Measurements from ENCODE around the gene CDC42EP5.

CDC42EP5 gene

GRCh38 chr19:54420068-54420382 lies 53.1 kb downstream of the CDC42EP5 start:
- no peaks in the 10 kb centered on the region for H4K20me1 ChIP-seq (ENCODE audit: control insufficient read depth, insufficient read depth, low read depth, low read length)
- no peaks in the 10 kb centered on the region for H3K79me2 ChIP-seq (ENCODE audit: control insufficient read depth, low read length)
- no peaks in the 10 kb centered on the region; the same call in 1 of the 2 replicates for H3K9me3 ChIP-seq (ENCODE audit: control insufficient read depth, insufficient read depth, low read length)
- H3F3A ChIP-seq (ENCODE audit: control insufficient read depth, insufficient read depth): no peaks in the 10 kb centered on the region
- no peak overlapping the region for H3K4me2 ChIP-seq (ENCODE audit: low read length)
- H3K4me3 ChIP-seq (ENCODE audit: low read length): no peak overlapping the region
- no peaks in the 10 kb centered on the region for H3K9me2 ChIP-seq (replicated peaks; ENCODE audit: control insufficient read depth, low read length)
- 0 out of 2 replicates have a peak, but pooled peaks cover 2% of the 10 kb centered on the region for H3K27me3 ChIP-seq (ENCODE audit: control insufficient read depth, low read length)
- H3K4me1 ChIP-seq (ENCODE audit: control insufficient read depth, low read length): no peaks in the 10 kb centered on the region
- TF ChIP-seq, protein P1, sequence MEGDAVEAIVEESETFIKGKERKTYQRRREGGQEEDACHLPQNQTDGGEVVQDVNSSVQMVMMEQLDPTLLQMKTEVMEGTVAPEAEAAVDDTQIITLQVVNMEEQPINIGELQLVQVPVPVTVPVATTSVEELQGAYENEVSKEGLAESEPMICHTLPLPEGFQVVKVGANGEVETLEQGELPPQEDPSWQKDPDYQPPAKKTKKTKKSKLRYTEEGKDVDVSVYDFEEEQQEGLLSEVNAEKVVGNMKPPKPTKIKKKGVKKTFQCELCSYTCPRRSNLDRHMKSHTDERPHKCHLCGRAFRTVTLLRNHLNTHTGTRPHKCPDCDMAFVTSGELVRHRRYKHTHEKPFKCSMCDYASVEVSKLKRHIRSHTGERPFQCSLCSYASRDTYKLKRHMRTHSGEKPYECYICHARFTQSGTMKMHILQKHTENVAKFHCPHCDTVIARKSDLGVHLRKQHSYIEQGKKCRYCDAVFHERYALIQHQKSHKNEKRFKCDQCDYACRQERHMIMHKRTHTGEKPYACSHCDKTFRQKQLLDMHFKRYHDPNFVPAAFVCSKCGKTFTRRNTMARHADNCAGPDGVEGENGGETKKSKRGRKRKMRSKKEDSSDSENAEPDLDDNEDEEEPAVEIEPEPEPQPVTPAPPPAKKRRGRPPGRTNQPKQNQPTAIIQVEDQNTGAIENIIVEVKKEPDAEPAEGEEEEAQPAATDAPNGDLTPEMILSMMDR (IDR thresholded peaks at IDR 0.05; ENCODE audit: low read depth, low read length, poor library complexity, severe bottlenecking): no peak
- TF ChIP-seq EZH2phosphoT487 (IDR thresholded peaks at IDR 0.05; ENCODE audit: borderline replicate concordance, low read length): no peak
- no peaks in the 10 kb centered on the region for H3K36me3 ChIP-seq (ENCODE audit: control insufficient read depth, low read length)
- no peak overlapping the region for H3K27ac ChIP-seq (ENCODE audit: low read depth, low read length)

GRCh38 chr19:54418930-54419800 lies 53.9 kb downstream of the CDC42EP5 start:
- Histone ChIP-seq H3K9me2 (replicated peaks; ENCODE audit: control insufficient read depth, low read length) (no peaks in the 10 kb centered on the region), H3K4me3 (ENCODE audit: low read length) (no peak overlapping the region), H3K27me3 (ENCODE audit: control insufficient read depth, low read length) (0 out of 2 replicates have a peak, but pooled peaks cover 2% of the 10 kb centered on the region), H3F3A (ENCODE audit: control insufficient read depth, insufficient read depth) (no peaks in the 10 kb centered on the region), H3K27ac (ENCODE audit: low read depth, low read length) (no peak overlapping the region), H3K4me2 (ENCODE audit: low read length) (no peak overlapping the region), H3K4me1 (ENCODE audit: control insufficient read depth, low read length) (no peaks in the 10 kb centered on the region), H3K79me2 (ENCODE audit: control insufficient read depth, low read length) (no peaks in the 10 kb centered on the region), H3K9me3 (ENCODE audit: control insufficient read depth, insufficient read depth, low read length) (peaks cover 4% of the 10 kb centered on the region; the same call in 1 of the 2 replicates), H3K36me3 (ENCODE audit: control insufficient read depth, low read length) (no peaks in the 10 kb centered on the region), H4K20me1 (ENCODE audit: control insufficient read depth, insufficient read depth, low read depth, low read length) (no peaks in the 10 kb centered on the region)
- TF ChIP-seq, protein P1 (IDR thresholded peaks at IDR 0.05; ENCODE audit: low read depth, low read length, poor library complexity, severe bottlenecking): no peak
- TF ChIP-seq EZH2phosphoT487 (IDR thresholded peaks at IDR 0.05; ENCODE audit: borderline replicate concordance, low read length): no peak

GRCh38 chr19:54418030-54418929 lies 54.8 kb downstream of the CDC42EP5 start:
- Histone ChIP-seq H3K4me1 (ENCODE audit: control insufficient read depth, low read length) (no peaks in the 10 kb centered on the region), H3K36me3 (ENCODE audit: control insufficient read depth, low read length) (no peaks in the 10 kb centered on the region), H4K20me1 (ENCODE audit: control insufficient read depth, insufficient read depth, low read depth, low read length) (no peaks in the 10 kb centered on the region), H3K4me3 (ENCODE audit: low read length) (no peak overlapping the region), H3K9me3 (ENCODE audit: control insufficient read depth, insufficient read depth, low read length) (peaks cover 4% of the 10 kb centered on the region; the same call in 1 of the 2 replicates), H3K9me2 (replicated peaks; ENCODE audit: control insufficient read depth, low read length) (no peaks in the 10 kb centered on the region), H3K4me2 (ENCODE audit: low read length) (no peak overlapping the region), H3F3A (ENCODE audit: control insufficient read depth, insufficient read depth) (no peaks in the 10 kb centered on the region), H3K27ac (ENCODE audit: low read depth, low read length) (no peak overlapping the region), H3K79me2 (ENCODE audit: control insufficient read depth, low read length) (no peaks in the 10 kb centered on the region), H3K27me3 (ENCODE audit: control insufficient read depth, low read length) (0 out of 2 replicates have a peak, but pooled peaks cover 2% of the 10 kb centered on the region)
- no peak for TF ChIP-seq EZH2phosphoT487 (IDR thresholded peaks at IDR 0.05; ENCODE audit: borderline replicate concordance, low read length)
- TF ChIP-seq, protein P1 (IDR thresholded peaks at IDR 0.05; ENCODE audit: low read depth, low read length, poor library complexity, severe bottlenecking): no peak
